ENCODE measurements around the gene RYR2.

GRCh38 chr1:237058470-237058869, 16.5 kb downstream of the RYR2 start:
- no peak for TF ChIP-seq CTCF (IDR thresholded peaks at IDR 0.05; ENCODE audit: low read length)
- TF ChIP-seq EZH2 (IDR thresholded peaks at IDR 0.05; ENCODE audit: borderline replicate concordance, low read length) = no peak
